Suppressor macrophage treated with lipopolysaccharide for 4 hours (primary cell): ENCODE measurements around the gene PHETA1.
A peak's percentile ranks its signal among the peaks of the same experiment; 100 is the strongest.

Experiments
- DNase-seq: peaks from one replicate; pipeline ENCODE4 v3.0.0-alpha.2; 2020

The PHETA1 gene

DNA sequence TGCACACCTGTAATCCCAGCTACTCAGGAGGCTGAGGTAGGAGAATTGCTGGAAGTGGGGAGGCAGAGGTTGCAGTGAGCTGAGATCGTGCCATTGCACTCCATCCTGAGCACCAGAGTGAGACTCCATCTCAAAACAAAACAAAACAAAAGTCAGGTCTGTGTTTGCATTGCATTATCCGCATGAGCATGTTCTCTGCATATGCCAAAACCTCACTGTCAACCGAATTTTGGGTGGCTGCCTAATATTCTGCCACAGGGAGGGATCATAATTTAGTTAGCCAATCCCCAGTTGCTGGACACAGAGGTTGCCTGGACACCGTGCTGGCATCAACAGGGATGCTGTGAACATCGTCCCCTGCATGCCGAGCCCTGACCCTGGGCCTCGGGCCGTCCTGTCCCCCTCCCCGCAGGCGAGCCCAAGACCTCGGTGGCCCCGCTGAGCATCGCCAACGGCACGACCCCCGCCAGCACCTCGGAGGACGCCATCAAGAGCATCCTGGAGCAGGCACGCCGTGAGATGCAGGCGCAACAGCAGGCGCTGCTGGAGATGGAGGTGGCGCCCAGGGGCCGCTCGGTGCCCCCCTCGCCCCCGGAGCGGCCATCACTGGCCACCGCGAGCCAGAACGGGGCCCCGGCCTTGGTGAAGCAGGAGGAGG is 49.2 kb downstream of the PHETA1 start:
- no peak for DNase-seq

DNA sequence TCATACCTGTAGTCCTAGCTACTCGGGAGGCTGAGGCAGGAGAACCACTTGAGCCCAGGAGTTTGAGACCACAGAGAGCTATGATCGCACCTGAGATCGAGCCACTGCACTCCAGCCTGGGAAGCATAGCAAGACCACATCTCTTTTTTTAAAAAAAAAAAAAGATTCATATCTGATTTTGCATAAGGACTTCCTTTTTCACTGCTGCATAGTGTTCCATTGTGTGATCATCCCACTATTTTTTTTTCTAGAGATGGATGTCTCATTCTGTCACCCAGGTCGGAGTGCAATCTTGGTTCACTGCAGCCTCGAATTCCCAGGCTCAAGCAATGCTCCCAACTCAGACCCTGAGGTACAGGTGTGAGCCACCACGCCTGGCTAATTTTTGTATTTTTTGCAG is 50.4 kb downstream of the PHETA1 start:
- no peak for DNase-seq

DNA sequence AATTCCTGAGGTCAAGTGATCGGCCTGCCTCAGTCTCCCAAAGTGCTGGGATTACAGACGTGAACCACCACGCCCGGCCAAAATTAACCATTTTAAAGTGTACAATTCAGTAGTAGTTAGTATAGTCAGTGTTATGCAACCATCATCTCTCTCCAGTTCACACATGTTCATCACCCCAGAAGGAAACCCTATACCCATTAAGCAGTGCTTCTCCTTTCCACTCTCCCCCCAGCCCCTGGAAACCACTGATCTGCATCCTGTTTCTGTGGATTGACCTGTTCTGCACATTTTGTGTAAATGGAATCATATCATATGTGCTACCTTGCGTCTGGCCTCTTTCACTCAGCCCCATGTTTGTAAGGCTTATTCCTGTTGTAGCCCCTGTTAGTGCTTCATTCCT is 52.2 kb downstream of the PHETA1 start:
- DNase-seq: peak; percentile 16

DNA sequence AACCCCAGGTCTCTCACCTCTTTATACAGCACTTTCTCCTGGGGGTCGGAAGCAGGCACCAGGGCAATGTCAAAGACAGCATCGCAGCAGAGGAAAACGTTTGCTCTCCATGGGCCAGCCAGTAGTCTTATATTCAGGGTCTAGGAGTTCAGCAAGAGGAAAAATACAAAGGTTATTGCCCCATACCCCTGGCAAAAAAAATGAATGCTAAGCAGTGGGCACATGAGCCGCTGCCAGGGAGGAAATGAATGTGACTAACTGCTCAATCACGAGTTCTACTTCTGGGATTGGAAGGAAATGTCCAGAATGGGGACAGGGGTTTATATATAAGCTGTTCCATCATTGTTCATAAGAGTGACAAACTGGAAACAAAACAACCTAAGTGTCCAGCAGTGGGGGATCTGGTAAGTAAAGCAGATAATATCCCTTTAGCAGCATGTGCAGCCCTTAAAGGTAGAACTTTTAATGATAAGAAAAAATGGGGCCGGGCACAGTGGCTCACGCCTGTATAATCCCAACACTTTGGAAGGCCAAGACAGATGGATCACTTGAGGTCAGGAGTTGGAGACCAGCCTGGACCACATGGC is 53.8 kb downstream of the PHETA1 start:
- DNase-seq: peak; percentile 89

DNA sequence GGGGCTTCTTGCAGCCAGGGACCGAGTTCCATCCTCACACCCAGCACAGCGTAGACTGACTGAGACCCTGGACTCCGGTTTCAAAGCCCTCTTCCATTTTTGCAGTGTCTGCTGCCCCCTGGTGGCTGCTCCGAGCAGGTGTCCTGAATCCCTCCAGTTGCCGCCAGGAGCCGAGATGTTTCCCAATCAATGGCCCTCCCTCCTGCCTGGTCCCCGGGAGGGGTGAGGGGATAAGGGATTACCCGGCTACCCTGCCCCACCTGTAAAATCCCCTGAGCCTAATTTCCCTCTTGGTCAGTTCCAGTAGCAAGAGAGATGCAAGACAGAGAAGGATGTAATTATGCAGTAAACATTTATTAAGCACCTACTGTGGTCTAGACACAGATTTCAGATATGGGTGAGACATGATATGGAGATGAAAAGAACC is 55.0 kb downstream of the PHETA1 start:
- DNase-seq: peak; percentile 86

DNA sequence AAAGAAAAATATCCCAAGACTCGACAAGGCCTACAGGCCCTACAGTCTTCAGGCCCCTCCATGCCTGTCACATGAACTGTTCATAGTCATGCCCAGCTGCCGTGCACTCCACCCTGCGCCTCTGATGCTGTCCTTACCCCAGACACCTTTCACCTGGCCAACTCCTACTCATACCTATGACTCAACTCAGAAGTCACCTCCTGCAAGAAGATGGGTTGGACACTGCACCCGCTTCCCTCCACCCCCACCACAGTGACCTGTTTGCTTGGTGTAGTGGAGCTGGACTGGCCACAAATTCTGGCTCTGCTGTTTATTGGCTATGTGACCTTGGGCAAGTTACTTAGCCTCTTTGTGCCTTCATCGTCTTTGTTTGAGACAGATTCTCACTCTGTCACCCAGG is 56.2 kb downstream of the PHETA1 start:
- no peak for DNase-seq

DNA sequence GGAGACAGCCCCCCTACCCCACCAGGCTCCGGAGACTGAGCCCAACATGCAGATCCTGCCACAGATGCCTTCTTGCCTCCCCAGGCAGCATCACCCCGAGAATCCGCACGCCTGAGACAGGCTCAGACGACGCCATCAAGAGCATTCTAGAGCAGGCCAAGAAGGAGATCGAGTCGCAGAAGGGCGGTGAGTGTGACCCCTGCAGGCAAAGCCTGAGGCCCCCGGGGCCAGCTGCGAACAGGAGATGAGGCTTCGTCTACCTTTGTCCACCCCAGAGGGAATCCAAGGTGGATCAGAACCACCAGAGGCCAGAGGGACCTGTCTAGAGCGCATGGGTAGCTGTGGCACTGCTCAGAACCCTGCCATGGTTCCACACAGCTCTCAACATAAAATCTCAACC is 56.9 kb downstream of the PHETA1 start:
- no peak for DNase-seq

DNA sequence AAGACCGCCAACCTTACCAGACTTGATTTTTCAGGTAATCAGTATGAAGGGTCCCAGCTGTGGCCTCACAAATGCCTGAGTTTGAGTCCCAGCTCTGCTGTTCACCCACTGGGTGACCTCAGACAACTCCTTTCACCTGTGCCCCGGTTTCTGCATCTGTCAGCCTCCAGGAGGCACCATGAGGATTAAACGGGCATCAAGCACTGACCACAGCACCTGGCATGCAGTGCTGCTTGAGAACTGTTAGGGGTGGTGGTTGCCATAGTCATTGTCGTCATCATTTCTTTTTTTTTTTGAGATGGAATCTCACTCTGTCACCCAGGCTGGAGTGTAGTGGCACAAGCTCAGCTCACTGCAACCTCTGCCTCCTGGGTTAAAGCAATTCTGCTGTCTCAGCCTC is 57.9 kb downstream of the PHETA1 start:
- DNase-seq: no peak
